IMR-90 (cell line): ENCODE results near the gene VPS37B. TPM values are rescaled to one million over a fixed set of nuclear protein-coding genes. Genes with fewer than 3 reads are reported as not detected.

Source experiments
- ATAC-seq: fragments of 200-7000 bp; cut with Tn5 transposase; 2 replicates; pipeline ENCODE4 v1.9.1; 2020; ENCODE audit warnings: low read depth, mild to moderate bottlenecking, moderate library complexity
- BruUV-seq: library from RNA; stranded (reverse); fragments of 400-500 nt; replicated peaks from 2 replicates; lab custom pipeline; 2021; lab: Mats Ljungman, UMichigan
- CTCF ChIA-PET: fragments of 300-600 bp; formaldehyde crosslinking; extraction: SDS; loops from one replicate; lab custom pipeline; 2021; ENCODE audit warnings: antibody characterized with exemption; lab: Yijun Ruan, JAX
- POLR2A ChIA-PET: fragments of 300-600 bp; sonication (Branson Sonifier 250); formaldehyde crosslinking; loops from one replicate; lab custom pipeline; 2022; ENCODE audit warnings: antibody characterized with exemption; ENCODE audit not compliant: unreplicated experiment; lab: Charles Lee
- DNase-seq: peaks from one replicate; pipeline ENCODE4 v3.0.0; 2013
- H2AFZ ChIP-seq: replicated peaks from 2 replicates; pipeline ENCODE3; 2013; ENCODE audit warnings: low read length, mild to moderate bottlenecking; ENCODE audit not compliant: poor library complexity
- H2AK5ac ChIP-seq: 2 replicates; pipeline ENCODE4 v1.6.1; 2013; ENCODE audit warnings: low read depth, low read length, inconsistent platforms
- H2AK9ac ChIP-seq: replicated peaks from 2 replicates; pipeline ENCODE3; 2013; ENCODE audit warnings: mild to moderate bottlenecking, low read depth, low read length, moderate library complexity; ENCODE audit not compliant: poor library complexity
- H2BK120ac ChIP-seq: 2 replicates; pipeline ENCODE4 v1.6.1; 2013; ENCODE audit warnings: low read depth, low read length, inconsistent platforms
- H2BK15ac ChIP-seq: 3 replicates; pipeline ENCODE4 v1.6.1; 2013; ENCODE audit warnings: low read depth, low read length, inconsistent platforms
- H2BK20ac ChIP-seq: 2 replicates; pipeline ENCODE4 v1.6.1; 2013; ENCODE audit warnings: low read depth, mild to moderate bottlenecking, inconsistent platforms, low read length, moderate library complexity
- H2BK5ac ChIP-seq: 2 replicates; pipeline ENCODE4 v1.6.1; 2013; ENCODE audit warnings: mild to moderate bottlenecking, low read depth, low read length, inconsistent platforms; ENCODE audit not compliant: poor library complexity, severe bottlenecking
- H3K14ac ChIP-seq: replicated peaks from 2 replicates; pipeline ENCODE4 v1.6.1; 2013; ENCODE audit warnings: low read depth, low read length, inconsistent platforms
- H3K18ac ChIP-seq: 2 replicates; pipeline ENCODE4 v1.6.1; 2013; ENCODE audit warnings: low read depth, low read length, control low read depth
- H3K23ac ChIP-seq: 2 replicates; pipeline ENCODE4 v1.6.1; 2013; ENCODE audit warnings: low read depth, low read length, inconsistent platforms
- H3K27ac ChIP-seq: 2 replicates; pipeline ENCODE4 v1.5.1; 2013; ENCODE audit warnings: mild to moderate bottlenecking, control low read depth, low read length; ENCODE audit not compliant: insufficient read depth
- H3K27me3 ChIP-seq: 2 replicates; pipeline ENCODE4 v1.6.1; 2013; ENCODE audit warnings: low read length; ENCODE audit not compliant: control insufficient read depth, insufficient read depth
- H3K36me3 ChIP-seq: 2 replicates; pipeline ENCODE4 v1.6.1; 2013; ENCODE audit warnings: low read length, mixed read lengths; ENCODE audit not compliant: control insufficient read depth, insufficient read depth
- H3K4ac ChIP-seq: 2 replicates; pipeline ENCODE4 v1.6.1; 2013; ENCODE audit warnings: low read depth, low read length, inconsistent platforms
- H3K4me1 ChIP-seq: 2 replicates; pipeline ENCODE4 v1.6.1; 2013; ENCODE audit warnings: low read length, mixed read lengths; ENCODE audit not compliant: control insufficient read depth, insufficient read depth
- H3K4me2 ChIP-seq: 2 replicates; pipeline ENCODE4 v1.6.1; 2013; ENCODE audit warnings: low read depth, mild to moderate bottlenecking, control low read depth, low read length, moderate library complexity
- H3K4me3 ChIP-seq: 2 replicates; pipeline ENCODE4 v1.5.1; 2013; ENCODE audit warnings: low read depth, mild to moderate bottlenecking, control low read depth, low read length, moderate library complexity; ENCODE audit not compliant: insufficient read depth
- H3K56ac ChIP-seq: 2 replicates; pipeline ENCODE4 v1.6.1; 2013; ENCODE audit warnings: low read length, inconsistent platforms; ENCODE audit not compliant: insufficient read depth; ENCODE audit errors: extremely low read depth
- H3K79me1 ChIP-seq, 2 experiments: 2 replicates each; pipeline ENCODE4 v1.6.1; 2013; ENCODE audit warnings: low read length in 2 of 2, inconsistent platforms in 1 of 2, low read depth in 1 of 2
- H3K9ac ChIP-seq: 2 replicates; pipeline ENCODE4 v1.6.1; 2013; ENCODE audit warnings: low read depth, low read length, control low read depth
- H3K9me1 ChIP-seq: 2 replicates; pipeline ENCODE4 v1.6.1; 2013; ENCODE audit warnings: low read length, inconsistent platforms; ENCODE audit not compliant: insufficient read depth
- H3K9me3 ChIP-seq: 2 replicates; pipeline ENCODE4 v1.6.1; 2013; ENCODE audit warnings: low read length; ENCODE audit not compliant: control insufficient read depth, insufficient read depth
- H4K20me1 ChIP-seq: 2 replicates; pipeline ENCODE4 v1.6.1; 2013; ENCODE audit warnings: low read length, inconsistent platforms; ENCODE audit not compliant: insufficient read depth
- H4K5ac ChIP-seq: 2 replicates; pipeline ENCODE4 v1.6.1; 2013; ENCODE audit warnings: mild to moderate bottlenecking, low read depth, low read length, control low read depth
- H4K8ac ChIP-seq, 2 experiments: 2 replicates each; pipeline ENCODE4 v1.6.1; 2013; ENCODE audit warnings: low read depth in 2 of 2, low read length in 2 of 2, control low read depth in 1 of 2, inconsistent platforms in 1 of 2
- H4K91ac ChIP-seq: 2 replicates; pipeline ENCODE4 v1.6.1; 2013; ENCODE audit warnings: low read depth, low read length, inconsistent platforms; ENCODE audit not compliant: insufficient read depth
- BHLHE40 ChIP-seq: fragments of 150-350 bp; IDR thresholded peaks from 2 replicates; pipeline ENCODE4 v1.6.1; 2016; ENCODE audit warnings: mild to moderate bottlenecking, low read depth, low read length
- CEBPB ChIP-seq: IDR thresholded peaks from 2 replicates; pipeline ENCODE4 v1.6.1; 2012; ENCODE audit warnings: low read depth, low read length, improper control_type of control experiment
- CHD1 ChIP-seq: IDR thresholded peaks from 2 replicates; pipeline ENCODE4 v1.6.1; 2012; ENCODE audit warnings: low read depth, low read length, improper control_type of control experiment
- FOS ChIP-seq: fragments of 150-350 bp; IDR thresholded peaks from 2 replicates; pipeline ENCODE4 v1.6.1; 2016; ENCODE audit warnings: low read depth, low read length
- MAFK ChIP-seq: IDR thresholded peaks from 2 replicates; pipeline ENCODE4 v1.6.1; 2012; ENCODE audit warnings: low read depth, low read length, improper control_type of control experiment
- MAZ ChIP-seq: IDR thresholded peaks from 2 replicates; pipeline ENCODE4 v1.6.1; 2012; ENCODE audit warnings: low read depth, mild to moderate bottlenecking, low read length, improper control_type of control experiment, moderate library complexity, borderline replicate concordance
- MXI1 ChIP-seq: IDR thresholded peaks from 2 replicates; pipeline ENCODE4 v1.6.1; 2012; ENCODE audit warnings: low read depth, mild to moderate bottlenecking, low read length, moderate library complexity, borderline replicate concordance
- NFE2L2 ChIP-seq: fragments of 150-350 bp; IDR thresholded peaks from 2 replicates; pipeline ENCODE4 v1.6.1; 2016; ENCODE audit warnings: low read depth, mild to moderate bottlenecking, low read length
- POLR2A ChIP-seq: IDR thresholded peaks from 2 replicates; pipeline ENCODE4 v1.6.1; 2012; ENCODE audit warnings: mild to moderate bottlenecking, low read depth, low read length
- RAD21 ChIP-seq: IDR thresholded peaks from 2 replicates; pipeline ENCODE4 v1.6.1; 2012; ENCODE audit warnings: low read length, improper control_type of control experiment
- RCOR1 ChIP-seq: IDR thresholded peaks from 2 replicates; pipeline ENCODE4 v1.6.1; 2012; ENCODE audit warnings: mild to moderate bottlenecking, low read length, improper control_type of control experiment; ENCODE audit not compliant: insufficient replicate concordance
- RFX5 ChIP-seq: IDR thresholded peaks from 2 replicates; pipeline ENCODE4 v1.8.0; 2012; ENCODE audit warnings: low read depth, mild to moderate bottlenecking, low read length, moderate library complexity
- SMC3 ChIP-seq: fragments of 150-350 bp; IDR thresholded peaks from 2 replicates; pipeline ENCODE4 v1.6.1; 2016; ENCODE audit warnings: low read depth, mild to moderate bottlenecking, antibody characterized with exemption, low read length, moderate library complexity
- WGBS, 2 experiments: methylation state at CpG; one replicate each; pipeline versions ENCODE4 v1.1.5 to v1.1.7; 2013; ENCODE audit warnings: missing lambda C conversion rate in 2 of 2; ENCODE audit not compliant: insufficient read length in 1 of 2; ENCODE audit errors: extremely low coverage in 2 of 2; 5-methylcytosine and 5-hydroxymethylcytosine counted together
- dilution Hi-C: fragments of 300-500 bp; cut with HindIII; formaldehyde crosslinking; loops from one replicate; pipeline ENCODE4 v1.14.3; 2018; ENCODE audit warnings: low sequenced_read_pairs; ENCODE audit not compliant: unreplicated experiment
- in situ Hi-C: fragments of 300-500 bp; cut with MboI; formaldehyde crosslinking; loops from 3 replicates; pipeline ENCODE4 v1.14.3; 2019; ENCODE audit warnings: low sequenced_read_pairs, inconsistent platforms, mixed read lengths
- intact Hi-C: fragments of 100-400 bp; cut with micrococcal nuclease; formaldehyde crosslinking; loops from 2 replicates; pipeline ENCODE4 v1.10.0; 2022
- polyA plus RNA-seq, 3 experiments: library from polyadenylated mRNA; depleted of rRNA; stranded (reverse); fragments of >200 nt; gene quantifications; 2 replicates each; pipeline ENCODE4 v1.2.3, GENCODE V29; 2012; ENCODE audit warnings: low replicate concordance in 1 of 3
- total RNA-seq: library from RNA; depleted of rRNA; stranded (reverse); fragments of >200 nt; gene quantifications from 2 replicates; pipeline ENCODE4 v1.2.3, GENCODE V29; 2012
- TF ChIP-seq, protein P1 (sequence below): fragments of 150-350 bp; IDR thresholded peaks from 2 replicates; pipeline ENCODE4 v1.6.1; 2016; ENCODE audit warnings: low read depth, mild to moderate bottlenecking, low read length, moderate library complexity, borderline replicate concordance
- TF ChIP-seq, protein P2 (sequence below): conservative IDR thresholded peaks from 2 replicates; pipeline ENCODE4 v1.5.1; 2012; ENCODE audit warnings: mild to moderate bottlenecking, low read depth, low read length, improper control_type of control experiment

The VPS37B gene
- total and polyA plus RNA-seq, 2 of the 4 experiments (the other 2 are of a cell fraction), result 8.6 to 25.7 TPM

DNA sequence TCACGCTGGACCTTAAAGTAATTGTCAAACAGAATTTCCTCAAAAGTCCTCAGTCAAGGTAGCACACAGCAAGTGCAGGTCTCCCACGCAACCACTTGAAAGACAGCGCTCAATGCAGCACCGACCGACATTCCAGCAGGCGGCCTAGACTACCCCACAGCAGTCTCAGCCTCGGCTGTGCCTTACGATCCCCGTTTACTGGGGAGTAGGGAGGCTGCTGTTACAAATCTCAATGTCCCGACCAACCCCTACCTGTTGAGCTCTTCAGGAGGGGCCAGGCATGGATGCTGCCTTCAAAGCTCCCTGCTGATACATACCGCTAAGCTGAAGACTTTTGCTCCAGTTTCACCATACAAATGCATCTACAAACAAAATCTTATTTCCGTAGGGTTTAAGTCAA is 21.8 kb downstream of the VPS37B start:
- peaks cover 6% of the 10 kb centered on the region; the same call in 1 of the 2 replicates for H3K9me1 ChIP-seq
- no peak overlapping the region for H2AFZ ChIP-seq
- H4K20me1 ChIP-seq, result peaks cover 42% of the 10 kb centered on the region
- H4K91ac ChIP-seq, result no peak overlapping the region
- H4K8ac ChIP-seq, result no peak overlapping the region
- H2AK5ac ChIP-seq, result no peak overlapping the region
- H4K5ac ChIP-seq, result no peak overlapping the region
- no peak for ATAC-seq
- BruUV-seq, result no TSS peak
- H2BK15ac ChIP-seq, result no peak overlapping the region
- H2BK5ac ChIP-seq, result no peak overlapping the region
- WGBS, 2 experiments, result no CpG with 5 or more reads among the region's 12 CpGs
- no peak overlapping the region for H3K27ac ChIP-seq
- no peak overlapping the region for H3K18ac ChIP-seq
- H3K79me1 ChIP-seq, result peaks cover 51 to 84% of the 10 kb centered on the region in 2 experiments
- H3K4me2 ChIP-seq, result no peak overlapping the region
- DNase-seq, result no peak
- H2BK120ac ChIP-seq, result no peak overlapping the region
- H3K4me1 ChIP-seq, result peaks cover 27% of the 10 kb centered on the region
- H3K56ac ChIP-seq, result no peak overlapping the region
- no peak overlapping the region for H3K4ac ChIP-seq
- H2BK20ac ChIP-seq, result no peak overlapping the region
- dilution Hi-C loops (no loop called here), intact Hi-C loops (no loop called here), in situ Hi-C loops (loop anchor here (5.0 kb wide), 1 partner anchor 78 kb away; no protein-coding TSS in a partner anchor)
- POLR2A ChIA-PET, result no interaction called here
- H3K9ac ChIP-seq, result no peak overlapping the region
- H3K23ac ChIP-seq, result no peak overlapping the region
- CTCF ChIA-PET, result no interaction called here
- no peak overlapping the region for H3K14ac ChIP-seq
- no peak for TF ChIP-seq FOS
- TF ChIP-seq CEBPB, result no peak
- TF ChIP-seq RAD21, result no peak
- no peak for TF ChIP-seq MXI1
- TF ChIP-seq RCOR1, result no peak
- no peak for TF ChIP-seq CHD1
- no peak for TF ChIP-seq SMC3
- TF ChIP-seq, protein P1, sequence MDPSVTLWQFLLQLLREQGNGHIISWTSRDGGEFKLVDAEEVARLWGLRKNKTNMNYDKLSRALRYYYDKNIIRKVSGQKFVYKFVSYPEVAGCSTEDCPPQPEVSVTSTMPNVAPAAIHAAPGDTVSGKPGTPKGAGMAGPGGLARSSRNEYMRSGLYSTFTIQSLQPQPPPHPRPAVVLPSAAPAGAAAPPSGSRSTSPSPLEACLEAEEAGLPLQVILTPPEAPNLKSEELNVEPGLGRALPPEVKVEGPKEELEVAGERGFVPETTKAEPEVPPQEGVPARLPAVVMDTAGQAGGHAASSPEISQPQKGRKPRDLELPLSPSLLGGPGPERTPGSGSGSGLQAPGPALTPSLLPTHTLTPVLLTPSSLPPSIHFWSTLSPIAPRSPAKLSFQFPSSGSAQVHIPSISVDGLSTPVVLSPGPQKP, result no peak
- no peak for TF ChIP-seq BHLHE40
- TF ChIP-seq POLR2A, result no peak
- no peak for TF ChIP-seq RFX5
- no peak for TF ChIP-seq MAZ
- no peak for TF ChIP-seq MAFK
- no peak for TF ChIP-seq NFE2L2
- TF ChIP-seq, protein P2, sequence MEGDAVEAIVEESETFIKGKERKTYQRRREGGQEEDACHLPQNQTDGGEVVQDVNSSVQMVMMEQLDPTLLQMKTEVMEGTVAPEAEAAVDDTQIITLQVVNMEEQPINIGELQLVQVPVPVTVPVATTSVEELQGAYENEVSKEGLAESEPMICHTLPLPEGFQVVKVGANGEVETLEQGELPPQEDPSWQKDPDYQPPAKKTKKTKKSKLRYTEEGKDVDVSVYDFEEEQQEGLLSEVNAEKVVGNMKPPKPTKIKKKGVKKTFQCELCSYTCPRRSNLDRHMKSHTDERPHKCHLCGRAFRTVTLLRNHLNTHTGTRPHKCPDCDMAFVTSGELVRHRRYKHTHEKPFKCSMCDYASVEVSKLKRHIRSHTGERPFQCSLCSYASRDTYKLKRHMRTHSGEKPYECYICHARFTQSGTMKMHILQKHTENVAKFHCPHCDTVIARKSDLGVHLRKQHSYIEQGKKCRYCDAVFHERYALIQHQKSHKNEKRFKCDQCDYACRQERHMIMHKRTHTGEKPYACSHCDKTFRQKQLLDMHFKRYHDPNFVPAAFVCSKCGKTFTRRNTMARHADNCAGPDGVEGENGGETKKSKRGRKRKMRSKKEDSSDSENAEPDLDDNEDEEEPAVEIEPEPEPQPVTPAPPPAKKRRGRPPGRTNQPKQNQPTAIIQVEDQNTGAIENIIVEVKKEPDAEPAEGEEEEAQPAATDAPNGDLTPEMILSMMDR, result no peak
- H2AK9ac ChIP-seq, result no peak overlapping the region
- H3K27me3 ChIP-seq, result no peaks in the 10 kb centered on the region
- H3K4me3 ChIP-seq, result no peak overlapping the region
- peaks cover 12% of the 10 kb centered on the region for H3K36me3 ChIP-seq
- no peaks in the 10 kb centered on the region for H3K9me3 ChIP-seq
